HepG2 (cell line): ENCODE measurements around the gene FGD2. TPM values are rescaled to one million over a fixed set of nuclear protein-coding genes. Genes with fewer than 3 reads are reported as not detected.

Experiments
- ATAC-seq: fragments of 200-7000 bp; cut with Tn5 transposase; 3 replicates; pipeline ENCODE4 v1.9.1; 2020; ENCODE audit warnings: mild to moderate bottlenecking, moderate library complexity
- BruUV-seq: library from RNA; stranded (reverse); fragments of 400-500 nt; replicated peaks from 2 replicates; lab custom pipeline; 2021; lab: Mats Ljungman, UMichigan
- CTCF ChIA-PET: fragments of 300-600 bp; formaldehyde crosslinking; extraction: SDS; loops from one replicate; lab custom pipeline; 2021; ENCODE audit warnings: low total read pairs, inconsistent platforms, low intra/inter-chr PET ratio; lab: Yijun Ruan, JAX
- POLR2A ChIA-PET: fragments of 350-600 bp; sonication (Branson Sonifier 250); formaldehyde crosslinking; loops from one replicate; lab custom pipeline; 2020; ENCODE audit warnings: antibody characterized with exemption, inconsistent platforms; lab: Yijun Ruan, JAX
- DNase-seq: peaks from one replicate; pipeline ENCODE4 v3.0.0-alpha.2; 2015; ENCODE audit warnings: low spot score
- FAIRE-seq: peaks from 3 replicates; lab custom pipeline; 2011; peaks lifted over from hg19 to GRCh38; lab: Jason Lieb, UNC
- H2AFZ ChIP-seq: one replicate; pipeline ENCODE4 v1.6.1; 2011; ENCODE audit warnings: low read length, inconsistent platforms
- H3K27ac ChIP-seq: fragments of 300-600 bp; 3 replicates; pipeline ENCODE4 v1.8.0; 2011; ENCODE audit warnings: mixed run types, mild to moderate bottlenecking, mixed read lengths, low read length, inconsistent platforms; ENCODE audit not compliant: insufficient read depth; ENCODE audit errors: extremely low read length
- H3K27me3 ChIP-seq, 2 experiments: fragments of 200-600 bp in 1 of 2; 2 replicates in 1 of 2; 3 replicates in 1 of 2; pipeline versions ENCODE4 v1.6.0 to v1.8.0; 2011; ENCODE audit warnings: low read length in 2 of 2, mild to moderate bottlenecking in 2 of 2, moderate library complexity in 2 of 2, inconsistent platforms in 1 of 2; ENCODE audit not compliant: insufficient read depth in 2 of 2, control insufficient read depth in 1 of 2
- H3K36me3 ChIP-seq, 2 experiments: fragments of 200-600 bp in 1 of 2; replicated peaks in 1 of 2; 2 replicates in 1 of 2; 3 replicates in 1 of 2; pipeline versions ENCODE4 v1.5.1 to v1.8.0; 2011; ENCODE audit warnings: low read length in 2 of 2, inconsistent platforms in 1 of 2; ENCODE audit not compliant: insufficient read depth in 2 of 2, control insufficient read depth in 1 of 2
- H3K4me1 ChIP-seq: 2 replicates; pipeline ENCODE4 v1.5.1; 2012; ENCODE audit warnings: low read length, inconsistent platforms; ENCODE audit not compliant: insufficient read depth
- H3K4me2 ChIP-seq: 2 replicates; pipeline ENCODE4 v1.6.0; 2011; ENCODE audit warnings: low read depth, low read length, inconsistent platforms
- H3K4me3 ChIP-seq, 3 experiments: fragments of 200-600 bp in 1 of 3; sonication (generic), shearing (Covaris generic) in 1 of 3; replicated peaks in 1 of 3; 2 replicates each; pipeline ENCODE4 v1.5.1; 2011 to 2016; ENCODE audit warnings: low read length in 3 of 3, inconsistent platforms in 2 of 3, low read depth in 2 of 3, mild to moderate bottlenecking in 2 of 3, control low read depth in 1 of 3, mixed read lengths in 1 of 3; ENCODE audit not compliant: insufficient read depth in 1 of 3
- H3K79me2 ChIP-seq: one replicate; pipeline ENCODE4 v1.6.1; 2011; ENCODE audit warnings: low read length, inconsistent platforms; ENCODE audit not compliant: insufficient read depth
- H3K9ac ChIP-seq: 2 replicates; pipeline ENCODE4 v1.6.0; 2011; ENCODE audit warnings: mild to moderate bottlenecking, low read depth, low read length, inconsistent platforms; ENCODE audit not compliant: insufficient read depth
- H3K9me3 ChIP-seq: 2 replicates; pipeline ENCODE4 v1.5.1; 2012; ENCODE audit warnings: mild to moderate bottlenecking, low read length
- H4K20me1 ChIP-seq: 2 replicates; pipeline ENCODE4 v1.6.0; 2011; ENCODE audit warnings: inconsistent platforms, mild to moderate bottlenecking, low read length, moderate library complexity; ENCODE audit not compliant: insufficient read depth
- IKZF1 ChIP-seq: fragments of 450-650 bp; IDR thresholded peaks from 2 replicates; pipeline ENCODE4 v1.7.1; 2016
- MLX ChIP-seq: IDR thresholded peaks from 2 replicates; pipeline ENCODE4 v1.6.1; 2016
- POLR2AphosphoS5 ChIP-seq: IDR thresholded peaks from 2 replicates; pipeline ENCODE4 v1.6.1; 2012; ENCODE audit warnings: low read depth, low read length
- PRMT3 ChIP-seq: sonication (generic); formaldehyde crosslinking; IDR thresholded peaks from 2 replicates; pipeline ENCODE4 v1.8.1; 2022; ENCODE audit warnings: low read depth, mild to moderate bottlenecking, moderate library complexity, missing genetic modification reagents, borderline replicate concordance
- RBM22 ChIP-seq: fragments of 200-400 bp; formaldehyde crosslinking; optimal IDR thresholded peaks from 2 replicates; pipeline ENCODE3; 2017; ENCODE audit warnings: mild to moderate bottlenecking, low read length, moderate library complexity
- SP5 ChIP-seq: IDR thresholded peaks from 2 replicates; pipeline ENCODE4 v1.6.1; 2016; ENCODE audit warnings: low read depth, borderline replicate concordance
- ZHX1 ChIP-seq: sonication (generic); formaldehyde crosslinking; IDR thresholded peaks from 2 replicates; pipeline ENCODE4 v1.8.1; 2022; ENCODE audit warnings: low read depth, mild to moderate bottlenecking, missing genetic modification reagents
- ZIK1 ChIP-seq: sonication (generic); formaldehyde crosslinking; IDR thresholded peaks from 2 replicates; pipeline ENCODE4 v1.5.0; 2020; ENCODE audit warnings: mild to moderate bottlenecking, low read depth, missing genetic modification reagents, borderline replicate concordance
- WGBS: methylation state at CpG from one replicate; pipeline ENCODE4 v1.1.6; 2017; ENCODE audit warnings: low lambda C conversion rate; 5-methylcytosine and 5-hydroxymethylcytosine counted together
- in situ Hi-C: cut with HindIII; loops from 2 replicates; pipeline ENCODE4 v1.10.0; 2017; ENCODE audit warnings: low pct_unique_long_range_greater_than_20kb; ENCODE audit not compliant: extremely low pct_ligation_motif_present
- intact Hi-C: fragments of 100-400 bp; cut with micrococcal nuclease; formaldehyde crosslinking; loops from one replicate; pipeline ENCODE4 v1.10.0; 2022; ENCODE audit not compliant: unreplicated experiment
- polyA plus RNA-seq, 8 experiments: library from polyadenylated mRNA; depleted of rRNA in 3 of 8; stranded (reverse) in 7 of 8; unstranded in 1 of 8; fragments of >200 nt; fragmentation: Illumina TruSeq in 4 of 8; extraction: Trizol in 4 of 8; gene quantifications; 2 replicates each; pipeline versions ENCODE4 v1.2.1 to v1.2.3, GENCODE V29; 2011 to 2016; ENCODE audit warnings: low read depth in 4 of 8, missing spikeins in 1 of 8, mixed read lengths in 1 of 8; ENCODE audit not compliant: insufficient read depth in 1 of 8
- total RNA-seq, 5 experiments: library from RNA; depleted of rRNA; stranded (reverse); fragments of >200 nt; fragmentation: Illumina TruSeq; extraction: Trizol; gene quantifications; 2 replicates each; pipeline ENCODE4 v1.2.3, GENCODE V29; 2016; ENCODE audit warnings: low read depth in 1 of 5
- TF ChIP-seq, protein P1 (sequence below): IDR thresholded peaks from 2 replicates; pipeline ENCODE4 v1.6.1; 2018; ENCODE audit warnings: missing genetic modification reagents, mild to moderate bottlenecking, missing compliant biosample characterization
- TF ChIP-seq, protein P2 (sequence below): sonication (generic); formaldehyde crosslinking; IDR thresholded peaks from 2 replicates; pipeline ENCODE4 v1.5.1; 2020; ENCODE audit warnings: missing genetic modification reagents, mild to moderate bottlenecking, borderline replicate concordance
- TF ChIP-seq, protein P3 (sequence below): sonication (generic); formaldehyde crosslinking; IDR thresholded peaks from 2 replicates; pipeline ENCODE4 v1.4.0; 2020; ENCODE audit warnings: missing genetic modification reagents
- TF ChIP-seq, protein P4 (sequence below): sonication (generic); formaldehyde crosslinking; IDR thresholded peaks from 2 replicates; pipeline ENCODE4 v1.4.0; 2020; ENCODE audit warnings: mild to moderate bottlenecking, missing genetic modification reagents

FGD2 gene
- total and polyA plus RNA-seq, 2 of the 13 experiments (the other 11 are each of a cell fraction or from before 2014, with no cell fraction given): not detected

DNA sequence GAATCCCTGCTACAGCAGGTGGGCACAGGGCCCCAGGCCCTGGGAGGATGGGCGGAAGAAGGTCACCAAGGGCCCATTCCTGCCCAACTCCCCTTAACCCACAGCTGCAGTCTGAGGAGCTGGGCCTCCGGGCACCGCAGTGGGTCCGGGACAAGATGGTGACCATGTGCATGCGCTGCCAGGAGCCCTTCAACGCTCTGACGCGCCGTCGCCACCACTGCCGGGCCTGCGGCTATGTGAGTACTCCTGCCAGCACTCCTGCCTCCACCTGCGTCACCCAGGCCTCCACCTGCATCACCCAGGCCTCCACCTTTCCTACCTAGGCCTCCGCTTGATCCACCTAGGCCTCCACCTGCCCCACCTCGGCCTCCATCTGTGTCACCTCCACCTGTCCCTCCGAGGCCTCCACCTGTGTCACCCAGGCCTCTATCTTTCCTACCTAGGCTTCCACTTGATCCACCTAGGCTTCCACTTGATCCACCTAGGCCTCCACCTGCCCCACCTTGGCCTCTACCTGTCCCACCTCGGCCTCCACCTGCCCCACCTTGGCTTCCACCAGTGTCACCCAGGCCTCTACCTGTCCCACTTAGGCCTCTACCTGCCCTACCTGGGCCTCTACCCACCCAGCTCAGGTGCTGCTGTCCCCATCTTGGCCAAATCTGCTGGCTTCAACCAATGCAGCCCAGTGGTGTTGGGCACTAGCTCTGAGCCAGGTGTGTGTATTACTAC is 16.8 kb downstream of the FGD2 start:
- POLR2A ChIA-PET: interaction anchor here (1.1 kb wide), 1 partner anchor 183 kb away, joined by 3 read pairs; no protein-coding TSS in a partner anchor
- BruUV-seq: no TSS peak
- in situ Hi-C loops: loop anchor here (5.0 to 10.0 kb wide), 2 partner anchors 153 to 185 kb away; partner anchors contain the start of gene PIM1
- TF ChIP-seq PRMT3 (CRISPR knock-in tag): no peak
- TF ChIP-seq, protein P1, sequence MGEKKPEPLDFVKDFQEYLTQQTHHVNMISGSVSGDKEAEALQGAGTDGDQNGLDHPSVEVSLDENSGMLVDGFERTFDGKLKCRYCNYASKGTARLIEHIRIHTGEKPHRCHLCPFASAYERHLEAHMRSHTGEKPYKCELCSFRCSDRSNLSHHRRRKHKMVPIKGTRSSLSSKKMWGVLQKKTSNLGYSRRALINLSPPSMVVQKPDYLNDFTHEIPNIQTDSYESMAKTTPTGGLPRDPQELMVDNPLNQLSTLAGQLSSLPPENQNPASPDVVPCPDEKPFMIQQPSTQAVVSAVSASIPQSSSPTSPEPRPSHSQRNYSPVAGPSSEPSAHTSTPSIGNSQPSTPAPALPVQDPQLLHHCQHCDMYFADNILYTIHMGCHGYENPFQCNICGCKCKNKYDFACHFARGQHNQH: no peak
- no peak for TF ChIP-seq IKZF1
- TF ChIP-seq, protein P2, sequence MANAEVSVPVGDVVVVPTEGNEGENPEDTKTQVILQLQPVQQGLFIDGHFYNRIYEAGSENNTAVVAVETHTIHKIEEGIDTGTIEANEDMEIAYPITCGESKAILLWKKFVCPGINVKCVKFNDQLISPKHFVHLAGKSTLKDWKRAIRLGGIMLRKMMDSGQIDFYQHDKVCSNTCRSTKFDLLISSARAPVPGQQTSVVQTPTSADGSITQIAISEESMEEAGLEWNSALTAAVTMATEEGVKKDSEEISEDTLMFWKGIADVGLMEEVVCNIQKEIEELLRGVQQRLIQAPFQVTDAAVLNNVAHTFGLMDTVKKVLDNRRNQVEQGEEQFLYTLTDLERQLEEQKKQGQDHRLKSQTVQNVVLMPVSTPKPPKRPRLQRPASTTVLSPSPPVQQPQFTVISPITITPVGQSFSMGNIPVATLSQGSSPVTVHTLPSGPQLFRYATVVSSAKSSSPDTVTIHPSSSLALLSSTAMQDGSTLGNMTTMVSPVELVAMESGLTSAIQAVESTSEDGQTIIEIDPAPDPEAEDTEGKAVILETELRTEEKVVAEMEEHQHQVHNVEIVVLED (CRISPR knock-in tag): no peak
- no peak for TF ChIP-seq POLR2AphosphoS5
- no peak for TF ChIP-seq MLX
- TF ChIP-seq ZHX1 (CRISPR knock-in tag): no peak
- TF ChIP-seq RBM22: no peak
- TF ChIP-seq, protein P3, sequence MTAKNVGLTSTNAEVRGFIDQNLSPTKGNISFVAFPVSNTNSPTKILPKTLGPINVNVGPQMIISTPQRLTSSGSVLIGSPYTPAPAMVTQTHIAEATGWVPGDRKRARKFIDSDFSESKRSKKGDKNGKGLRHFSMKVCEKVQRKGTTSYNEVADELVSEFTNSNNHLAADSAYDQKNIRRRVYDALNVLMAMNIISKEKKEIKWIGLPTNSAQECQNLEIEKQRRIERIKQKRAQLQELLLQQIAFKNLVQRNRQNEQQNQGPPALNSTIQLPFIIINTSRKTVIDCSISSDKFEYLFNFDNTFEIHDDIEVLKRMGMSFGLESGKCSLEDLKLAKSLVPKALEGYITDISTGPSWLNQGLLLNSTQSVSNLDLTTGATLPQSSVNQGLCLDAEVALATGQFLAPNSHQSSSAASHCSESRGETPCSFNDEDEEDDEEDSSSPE (CRISPR knock-in tag): no peak
- TF ChIP-seq SP5: no peak
- 0 out of 2 replicates have a peak, but pooled peaks have one; percentile 43 for TF ChIP-seq ZIK1 (CRISPR knock-in tag)
- TF ChIP-seq, protein P4, sequence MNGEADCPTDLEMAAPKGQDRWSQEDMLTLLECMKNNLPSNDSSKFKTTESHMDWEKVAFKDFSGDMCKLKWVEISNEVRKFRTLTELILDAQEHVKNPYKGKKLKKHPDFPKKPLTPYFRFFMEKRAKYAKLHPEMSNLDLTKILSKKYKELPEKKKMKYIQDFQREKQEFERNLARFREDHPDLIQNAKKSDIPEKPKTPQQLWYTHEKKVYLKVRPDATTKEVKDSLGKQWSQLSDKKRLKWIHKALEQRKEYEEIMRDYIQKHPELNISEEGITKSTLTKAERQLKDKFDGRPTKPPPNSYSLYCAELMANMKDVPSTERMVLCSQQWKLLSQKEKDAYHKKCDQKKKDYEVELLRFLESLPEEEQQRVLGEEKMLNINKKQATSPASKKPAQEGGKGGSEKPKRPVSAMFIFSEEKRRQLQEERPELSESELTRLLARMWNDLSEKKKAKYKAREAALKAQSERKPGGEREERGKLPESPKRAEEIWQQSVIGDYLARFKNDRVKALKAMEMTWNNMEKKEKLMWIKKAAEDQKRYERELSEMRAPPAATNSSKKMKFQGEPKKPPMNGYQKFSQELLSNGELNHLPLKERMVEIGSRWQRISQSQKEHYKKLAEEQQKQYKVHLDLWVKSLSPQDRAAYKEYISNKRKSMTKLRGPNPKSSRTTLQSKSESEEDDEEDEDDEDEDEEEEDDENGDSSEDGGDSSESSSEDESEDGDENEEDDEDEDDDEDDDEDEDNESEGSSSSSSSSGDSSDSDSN (CRISPR knock-in tag): 0 out of 2 replicates have a peak, but pooled peaks have one; percentile 3

More for the DNA sequence above, 16.8 kb downstream of the FGD2 start:
- DNase-seq (no peak), ATAC-seq (no peak), FAIRE-seq (no peak)
- intact Hi-C loops: no loop called here
- no peak overlapping the region for H3K27ac ChIP-seq
- no peak overlapping the region for H3K9ac ChIP-seq
- H3K27me3 ChIP-seq: peaks cover 1 to 28% of the 10 kb centered on the region in 2 experiments; a peak in 4 of 5 replicates
- no peaks in the 10 kb centered on the region for H3K9me3 ChIP-seq
- H2AFZ ChIP-seq: no peak overlapping the region
- H3K4me2 ChIP-seq: no peak overlapping the region
- H3K4me1 ChIP-seq: peaks cover 66% of the 10 kb centered on the region
- CTCF ChIA-PET: interaction anchor here (1.5 to 7.8 kb wide), 2 partner anchors 150 to 187 kb away, joined by 4 to 268 read pairs; no protein-coding TSS in a partner anchor
- no peak overlapping the region for H3K4me3 ChIP-seq
- 83% methylated on average over 17 of the region's 17 CpGs for WGBS
- no peaks in the 10 kb centered on the region for H3K36me3 ChIP-seq
- H3K79me2 ChIP-seq: no peaks in the 10 kb centered on the region
- H4K20me1 ChIP-seq: no peaks in the 10 kb centered on the region
